NCI-H1048 (cell line): ENCODE results near the gene LYL1.
A peak's percentile ranks its signal among the peaks of the same experiment; 100 is the strongest.

Experiments used
- DNase-seq: peaks from one replicate; lab custom pipeline; 2025; lab: John Stamatoyannopoulos, UW

LYL1 gene

DNA sequence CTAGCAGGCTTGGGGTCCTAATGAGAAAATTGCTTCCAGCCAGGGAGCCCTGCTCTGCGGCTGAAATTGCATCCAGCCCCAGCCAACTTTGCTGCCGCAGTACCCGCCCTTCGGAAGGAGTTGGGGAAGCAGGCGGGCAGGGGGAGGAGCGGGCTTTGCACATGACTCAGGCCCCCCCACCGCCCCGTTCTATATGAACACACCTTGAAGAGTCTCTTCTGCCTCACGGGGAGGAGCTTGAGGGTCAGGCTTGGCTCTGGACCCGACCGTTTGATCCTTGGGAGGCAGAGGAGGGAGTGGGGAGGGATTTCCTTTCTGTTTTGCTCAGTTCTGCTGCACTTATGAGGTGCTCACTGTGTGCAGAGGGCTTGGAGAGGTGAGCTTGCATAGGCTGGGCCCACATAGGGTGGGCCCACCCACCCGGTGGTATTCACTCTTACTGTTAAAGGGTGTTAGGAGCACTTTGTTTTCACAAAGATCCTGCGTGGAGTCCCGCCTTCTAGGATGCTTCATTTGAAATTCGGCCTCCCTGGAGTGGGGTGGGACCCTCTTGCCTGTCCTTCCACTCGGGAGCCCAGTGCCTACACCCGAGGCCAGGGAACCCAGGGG lies 46.5 kb downstream of the LYL1 start:
- DNase-seq, result no peak

DNA sequence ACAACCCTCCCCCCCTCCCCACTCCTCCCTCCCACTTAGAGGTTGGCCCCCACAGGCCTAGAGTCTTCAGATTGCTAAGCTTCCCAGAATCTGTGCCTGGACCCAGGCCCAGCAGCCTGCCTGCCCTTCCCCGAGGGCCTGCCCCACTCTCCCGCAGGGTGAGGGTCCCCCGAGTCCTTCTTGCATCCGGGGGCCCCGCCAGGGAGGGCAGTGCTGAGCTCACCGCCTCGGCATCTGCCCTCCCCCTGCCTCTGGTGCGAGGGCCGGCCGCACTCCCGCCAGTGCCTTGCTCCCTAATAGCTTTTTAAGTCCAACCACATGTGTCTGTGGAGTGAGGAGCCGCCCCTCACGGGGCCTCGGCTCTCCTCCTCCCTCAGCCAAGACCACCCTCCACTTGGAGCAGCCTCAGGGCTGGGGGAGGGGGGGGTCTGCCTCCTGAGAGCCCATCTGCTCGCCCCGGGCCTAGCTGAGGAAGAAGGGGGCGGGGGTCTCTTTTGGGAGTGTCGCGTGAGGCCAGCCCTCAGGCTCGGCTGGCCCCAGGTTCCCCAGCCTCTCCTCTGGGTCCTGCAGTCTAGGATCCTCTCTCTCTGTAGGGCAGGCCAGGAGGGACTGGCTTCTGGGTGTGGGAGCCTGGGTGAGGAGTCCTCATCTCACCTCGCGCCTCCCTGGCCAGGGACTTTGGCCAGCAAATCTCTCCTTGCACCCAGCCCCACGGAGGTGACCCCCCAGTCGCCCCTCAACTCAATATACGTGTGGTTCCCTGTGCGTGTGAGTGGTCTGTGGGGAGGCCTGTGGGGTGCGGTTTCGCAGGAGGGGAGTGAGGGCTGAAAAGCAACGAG lies 47.2 kb downstream of the LYL1 start:
- DNase-seq, result no peak

DNA sequence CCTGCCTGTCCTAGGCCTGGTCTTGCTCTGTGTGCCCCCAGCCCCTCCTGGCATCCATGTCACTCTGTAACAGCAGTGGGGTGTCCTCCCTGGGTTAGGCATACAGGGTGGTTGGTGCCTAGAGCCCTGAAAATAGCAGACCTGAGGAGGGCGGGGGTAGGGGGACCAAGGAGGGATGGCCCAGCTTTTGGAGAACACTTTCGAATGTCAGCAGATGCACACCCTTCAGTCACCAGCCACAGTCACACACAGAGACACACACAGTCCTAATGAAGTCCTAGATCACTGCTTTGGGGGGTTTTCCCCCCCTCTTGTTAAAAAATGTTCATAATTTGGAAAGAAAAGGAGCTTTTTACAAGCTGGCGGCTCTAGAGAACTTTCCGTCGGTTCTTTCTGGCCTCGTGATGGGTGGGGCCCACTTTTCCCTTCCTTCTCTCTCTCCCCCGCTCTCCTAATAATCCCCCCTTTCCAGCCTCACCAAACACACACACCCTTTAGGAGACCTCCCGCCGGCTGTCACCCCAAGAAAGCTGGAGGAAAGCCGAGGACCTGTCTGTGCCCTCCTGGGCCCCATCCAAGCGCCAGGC lies 47.9 kb downstream of the LYL1 start:
- no peak for DNase-seq

DNA sequence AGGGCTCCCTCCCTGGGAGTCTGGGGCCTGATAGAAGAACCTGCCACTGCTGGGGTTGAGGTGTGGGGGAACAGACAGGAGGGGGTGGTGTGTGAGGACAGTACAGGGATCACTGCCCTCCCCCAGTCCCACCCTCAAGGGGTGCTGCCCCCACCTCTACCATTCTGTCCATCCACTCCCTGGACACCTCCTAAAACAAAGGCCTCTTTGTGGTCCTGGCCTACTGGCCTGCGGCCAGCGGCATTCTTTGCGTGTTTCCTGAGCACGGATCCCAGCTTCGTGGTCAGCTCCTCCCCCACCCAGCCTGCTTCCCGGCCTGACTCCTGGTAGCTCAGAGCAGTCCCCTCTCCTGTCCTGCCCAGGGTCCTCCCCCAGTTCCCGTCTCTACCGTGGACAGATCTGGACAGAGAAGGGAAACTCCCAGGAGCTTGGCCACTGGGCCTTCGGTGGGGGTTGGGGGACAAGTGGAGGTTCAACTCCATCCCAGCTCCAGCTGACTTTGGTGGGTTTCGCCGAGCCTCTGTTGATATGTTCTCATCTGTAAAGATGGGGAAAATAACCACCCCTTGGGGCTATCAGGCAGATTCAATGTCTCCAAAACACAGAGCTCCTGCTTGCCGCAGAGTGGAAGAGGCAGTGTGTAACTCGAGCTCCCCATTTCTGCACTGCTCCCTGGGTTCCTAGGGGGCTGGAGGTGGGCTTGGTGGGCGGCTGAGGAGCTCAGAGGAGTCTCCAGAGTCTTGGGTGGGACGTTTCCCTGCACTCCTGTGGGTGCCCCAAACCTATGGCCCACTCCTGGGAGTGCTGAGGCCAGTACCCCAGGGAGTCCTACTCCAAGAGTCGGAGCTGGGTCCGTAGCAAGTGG lies 48.7 kb downstream of the LYL1 start:
- DNase-seq, result peak; percentile 46

DNA sequence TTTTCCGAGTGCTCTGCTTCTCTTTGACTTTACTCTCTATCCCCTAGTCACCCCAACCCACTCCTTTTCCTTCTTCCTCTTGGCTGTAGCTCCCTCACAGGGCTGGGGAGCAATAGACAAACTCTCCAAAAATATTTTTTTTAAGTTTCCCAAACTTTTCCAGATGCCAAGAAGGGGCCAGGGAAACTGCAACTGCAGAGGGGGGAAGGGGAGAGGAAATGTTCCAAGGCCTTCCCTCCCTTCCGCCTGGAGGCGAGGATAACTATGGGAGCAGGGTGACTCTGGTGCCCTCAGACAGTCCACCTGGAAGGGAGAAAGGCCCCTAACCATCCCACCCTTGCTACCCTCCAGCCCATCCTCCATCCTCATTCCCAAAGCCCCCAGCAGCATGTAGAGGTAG lies 49.4 kb downstream of the LYL1 start:
- DNase-seq, result no peak

DNA sequence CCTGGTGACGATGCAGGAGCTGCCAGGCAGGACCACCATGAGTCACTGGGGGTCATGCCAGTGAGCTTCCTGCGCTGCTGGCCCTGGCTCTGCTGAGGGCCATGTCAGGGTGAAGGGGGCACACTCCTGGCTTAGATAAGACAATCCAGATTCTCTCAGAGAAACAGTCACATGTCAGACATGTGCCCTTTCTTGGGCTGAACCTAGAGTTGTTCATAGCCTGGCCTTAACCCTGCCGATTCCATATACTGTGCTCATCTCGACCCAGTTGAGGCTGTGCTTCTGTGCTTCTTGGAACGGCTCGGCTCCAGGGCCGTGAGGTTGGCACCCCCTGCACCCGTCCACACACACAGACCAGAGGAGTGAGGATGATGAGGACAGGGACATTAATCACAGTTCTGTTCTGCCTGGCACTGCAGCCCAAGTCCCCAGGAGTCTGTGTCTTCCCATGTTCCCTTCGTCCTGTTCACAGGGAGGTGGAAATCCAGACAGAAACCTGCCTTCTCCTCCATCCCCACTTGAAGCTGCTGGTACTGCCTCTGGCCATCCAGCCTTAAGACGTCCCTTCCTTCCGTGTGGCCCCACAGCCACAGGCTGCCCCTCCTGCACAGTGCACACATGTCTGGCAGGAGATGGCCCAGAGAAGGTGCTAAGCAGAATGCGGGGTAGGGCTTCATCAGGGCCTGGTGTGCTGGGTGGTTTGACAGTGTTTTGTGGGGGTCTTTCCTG lies 50.0 kb downstream of the LYL1 start:
- no peak for DNase-seq

GRCh38 chr19:13051557-13052165 lies 51.0 kb downstream of the LYL1 start:
- DNase-seq, result no peak

GRCh38 chr19:13050274-13050673 lies 52.4 kb downstream of the LYL1 start:
- no peak for DNase-seq
